Glutamatergic neuron (in vitro differentiated cells): Measurements from ENCODE around the gene LDLRAD4. TPM values are rescaled to one million over a fixed set of nuclear protein-coding genes. Genes with fewer than 3 reads are reported as not detected.

Experiments used
- DNase-seq: peaks from one replicate; pipeline ENCODE4 v3.0.0; 2022
- H3K27ac Mint-ChIP-seq: one replicate; pipeline ENCODE4 v1.8.0; 2020; ENCODE audit warnings: mild to moderate bottlenecking, mixed read lengths, inconsistent platforms; ENCODE audit not compliant: unreplicated experiment
- H3K27me3 Mint-ChIP-seq: one replicate; pipeline ENCODE4 v1.8.0; 2020; ENCODE audit warnings: mild to moderate bottlenecking, moderate library complexity, mixed read lengths, inconsistent platforms; ENCODE audit not compliant: unreplicated experiment
- H3K36me3 Mint-ChIP-seq: one replicate; pipeline ENCODE4 v1.8.0; 2020; ENCODE audit warnings: mild to moderate bottlenecking, mixed read lengths, inconsistent platforms; ENCODE audit not compliant: unreplicated experiment
- H3K4me1 Mint-ChIP-seq: one replicate; pipeline ENCODE4 v1.8.0; 2020; ENCODE audit warnings: mild to moderate bottlenecking, low read depth, mixed read lengths, inconsistent platforms; ENCODE audit not compliant: unreplicated experiment
- H3K4me3 Mint-ChIP-seq: one replicate; pipeline ENCODE4 v1.8.0; 2020; ENCODE audit warnings: mild to moderate bottlenecking, mixed read lengths, inconsistent platforms; ENCODE audit not compliant: unreplicated experiment
- H3K9me3 Mint-ChIP-seq: one replicate; pipeline ENCODE4 v1.8.0; 2020; ENCODE audit warnings: mild to moderate bottlenecking, moderate library complexity, mixed read lengths, inconsistent platforms; ENCODE audit not compliant: unreplicated experiment
- total RNA-seq: library from RNA; stranded (reverse); fragmentation: NEBNext Ultra II Directional; extraction: Animal tissue kit (Norgen Biotek cat#: 25700); gene quantifications from one replicate; pipeline ENCODE4 v1.2.1, GENCODE V29; 2021; ENCODE audit not compliant: unreplicated experiment
- TF ChIP-seq, protein P1 (sequence below): fragments of 200-600 bp; sonication (generic); IDR thresholded peaks from one replicate; pipeline ENCODE4 v1.5.0; 2021; ENCODE audit not compliant: partially characterized antibody, unreplicated experiment

Gene LDLRAD4
- total RNA-seq, 1 donor from 2014 or later = 0.29 TPM

- TF ChIP-seq, protein P1, sequence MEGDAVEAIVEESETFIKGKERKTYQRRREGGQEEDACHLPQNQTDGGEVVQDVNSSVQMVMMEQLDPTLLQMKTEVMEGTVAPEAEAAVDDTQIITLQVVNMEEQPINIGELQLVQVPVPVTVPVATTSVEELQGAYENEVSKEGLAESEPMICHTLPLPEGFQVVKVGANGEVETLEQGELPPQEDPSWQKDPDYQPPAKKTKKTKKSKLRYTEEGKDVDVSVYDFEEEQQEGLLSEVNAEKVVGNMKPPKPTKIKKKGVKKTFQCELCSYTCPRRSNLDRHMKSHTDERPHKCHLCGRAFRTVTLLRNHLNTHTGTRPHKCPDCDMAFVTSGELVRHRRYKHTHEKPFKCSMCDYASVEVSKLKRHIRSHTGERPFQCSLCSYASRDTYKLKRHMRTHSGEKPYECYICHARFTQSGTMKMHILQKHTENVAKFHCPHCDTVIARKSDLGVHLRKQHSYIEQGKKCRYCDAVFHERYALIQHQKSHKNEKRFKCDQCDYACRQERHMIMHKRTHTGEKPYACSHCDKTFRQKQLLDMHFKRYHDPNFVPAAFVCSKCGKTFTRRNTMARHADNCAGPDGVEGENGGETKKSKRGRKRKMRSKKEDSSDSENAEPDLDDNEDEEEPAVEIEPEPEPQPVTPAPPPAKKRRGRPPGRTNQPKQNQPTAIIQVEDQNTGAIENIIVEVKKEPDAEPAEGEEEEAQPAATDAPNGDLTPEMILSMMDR = no peak
- H3K27ac Mint-ChIP-seq = no peak overlapping the region
- DNase-seq = no peak
- H3K4me3 Mint-ChIP-seq = no peak overlapping the region
- H3K27me3 Mint-ChIP-seq = no peaks in the 10 kb centered on the region
- no peaks in the 10 kb centered on the region for H3K36me3 Mint-ChIP-seq
- H3K9me3 Mint-ChIP-seq = peaks cover 3% of the 10 kb centered on the region
- peaks cover 1% of the 10 kb centered on the region for H3K4me1 Mint-ChIP-seq
These were observed 350.2 kb downstream of the LDLRAD4 start for GRCh38 chr18:13568443-13569392.

DNA sequence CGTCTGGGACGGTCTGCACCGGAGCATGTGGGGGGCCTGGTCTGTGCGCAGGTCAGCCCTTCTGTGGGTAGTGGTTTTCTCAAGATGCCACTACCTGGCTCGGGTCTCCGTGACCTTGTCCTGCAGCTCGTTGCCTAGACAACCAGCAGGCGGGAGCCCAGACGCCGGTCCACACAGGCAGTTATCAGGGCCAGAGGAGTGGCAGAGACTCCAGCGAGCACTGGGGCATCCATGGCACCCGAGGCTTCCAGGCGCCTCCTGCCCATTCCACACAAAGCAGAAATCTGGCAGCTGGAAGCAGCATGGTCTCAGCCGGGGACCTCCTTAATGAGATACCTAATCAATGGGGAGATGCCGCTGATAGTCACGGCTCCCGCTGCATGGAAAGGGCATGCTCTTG, 351.7 kb downstream of the LDLRAD4 start:
- no peak overlapping the region for H3K27ac Mint-ChIP-seq
- peaks cover 3% of the 10 kb centered on the region for H3K9me3 Mint-ChIP-seq
- no peaks in the 10 kb centered on the region for H3K27me3 Mint-ChIP-seq
- DNase-seq = peak; percentile 36
- H3K36me3 Mint-ChIP-seq = no peaks in the 10 kb centered on the region
- no peak overlapping the region for H3K4me3 Mint-ChIP-seq
- TF ChIP-seq, protein P1 = no peak
- no peaks in the 10 kb centered on the region for H3K4me1 Mint-ChIP-seq

DNA sequence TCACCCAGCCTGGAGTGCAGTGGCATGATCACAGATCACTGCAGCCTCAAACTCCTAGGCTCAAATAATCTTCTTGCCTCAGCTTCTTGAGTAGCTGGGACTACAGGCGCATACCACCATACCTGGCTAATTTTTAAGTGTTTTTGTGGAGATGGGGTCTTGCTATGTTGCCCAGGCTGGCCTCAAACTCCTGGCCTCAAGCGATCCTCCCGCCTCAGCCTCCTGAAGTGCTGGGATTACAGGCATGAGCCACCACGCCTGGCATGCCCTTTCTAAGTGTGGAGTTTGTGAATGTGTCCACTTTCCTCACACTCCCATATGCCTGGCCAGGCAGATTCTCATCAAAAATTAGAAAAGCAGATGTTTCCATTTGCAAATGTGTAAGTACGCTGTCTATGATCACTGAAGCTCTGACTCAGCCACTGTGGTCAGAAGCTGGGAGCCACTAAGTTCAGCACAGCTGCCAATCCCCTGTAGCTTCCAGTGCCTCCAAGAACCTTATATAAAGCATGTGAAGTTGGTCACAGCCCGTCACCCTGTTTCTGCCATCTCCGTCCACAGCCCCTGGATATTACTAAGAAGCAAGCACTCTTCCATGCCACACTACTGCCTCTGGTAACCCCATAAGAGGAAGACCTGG, 352.4 kb downstream of the LDLRAD4 start:
- Mint-ChIP-seq H3K4me1 (no peaks in the 10 kb centered on the region), H3K4me3 (no peak overlapping the region), H3K9me3 (peaks cover 3% of the 10 kb centered on the region)

GRCh38 chr18:13572148-13572547, 353.6 kb downstream of the LDLRAD4 start:
- H3K4me1 Mint-ChIP-seq = no peaks in the 10 kb centered on the region
- no peak overlapping the region for H3K4me3 Mint-ChIP-seq
- peaks cover 3% of the 10 kb centered on the region for H3K9me3 Mint-ChIP-seq
- peaks cover 4% of the 10 kb centered on the region for H3K27me3 Mint-ChIP-seq
- H3K36me3 Mint-ChIP-seq = no peaks in the 10 kb centered on the region
- no peak for DNase-seq
- no peak overlapping the region for H3K27ac Mint-ChIP-seq
- TF ChIP-seq, protein P1 = no peak

More for the DNA sequence above, 352.4 kb downstream of the LDLRAD4 start:
- no peaks in the 10 kb centered on the region for H3K36me3 Mint-ChIP-seq
- H3K27ac Mint-ChIP-seq = no peak overlapping the region
- no peak for DNase-seq
- TF ChIP-seq, protein P1 = no peak
- H3K27me3 Mint-ChIP-seq = peaks cover 4% of the 10 kb centered on the region

DNA sequence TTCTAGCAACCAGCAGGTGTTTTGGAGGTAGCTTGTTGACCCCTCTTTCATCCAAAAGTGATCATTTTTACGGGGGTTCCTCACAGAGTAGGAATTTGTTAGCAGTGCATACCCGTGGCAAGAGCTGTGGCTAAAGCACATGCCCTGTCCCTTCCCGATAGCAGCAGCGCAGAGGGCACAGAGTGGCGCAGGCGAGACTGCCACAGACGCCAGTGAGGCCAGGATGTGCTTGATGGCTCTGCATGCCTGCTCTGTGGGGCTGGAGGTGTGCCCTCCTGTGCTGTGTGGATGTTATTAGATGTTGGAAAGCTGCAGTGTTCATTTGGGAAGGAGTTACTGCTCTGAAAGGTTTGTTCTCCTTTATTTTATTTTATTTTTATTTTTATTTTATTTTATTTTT, 354.2 kb downstream of the LDLRAD4 start:
- TF ChIP-seq, protein P1 = no peak
- Mint-ChIP-seq H3K36me3 (no peaks in the 10 kb centered on the region), H3K27me3 (peaks cover 4% of the 10 kb centered on the region), H3K4me1 (no peaks in the 10 kb centered on the region), H3K9me3 (peaks cover 3% of the 10 kb centered on the region), H3K4me3 (no peak overlapping the region), H3K27ac (no peak overlapping the region)
- DNase-seq = no peak
